Measurements from ENCODE around the gene COL15A1.

The COL15A1 gene

GRCh38 chr9:98903961-98904411 is 39.7 kb upstream of the COL15A1 start:
- TF ChIP-seq FOXP2 (optimal IDR thresholded peaks at IDR 0.05; ENCODE audit: borderline replicate concordance, extremely low read depth, extremely low read length, insufficient read depth) (no peak), POLR2AphosphoS5 (IDR thresholded peaks at IDR 0.05; ENCODE audit: low read depth, low read length) (no peak), REST (IDR thresholded peaks at IDR 0.05; ENCODE audit: insufficient read depth in 1 of 2, low read depth in 2 of 2, low read length in 2 of 2) (no peak), TAF1 (IDR thresholded peaks at IDR 0.05; ENCODE audit: borderline replicate concordance, insufficient read depth, low read length) (no peak), SIN3A (IDR thresholded peaks at IDR 0.05; ENCODE audit: borderline replicate concordance, insufficient read depth, low read length) (no peak)

GRCh38 chr9:98905015-98905414 is 38.7 kb upstream of the COL15A1 start:
- TF ChIP-seq POLR2AphosphoS5 (IDR thresholded peaks at IDR 0.05; ENCODE audit: low read depth, low read length) (no peak), REST (IDR thresholded peaks at IDR 0.05; ENCODE audit: insufficient read depth in 1 of 2, low read depth in 2 of 2, low read length in 2 of 2) (no peak), FOXP2 (optimal IDR thresholded peaks at IDR 0.05; ENCODE audit: borderline replicate concordance, extremely low read depth, extremely low read length, insufficient read depth) (no peak), TAF1 (IDR thresholded peaks at IDR 0.05; ENCODE audit: borderline replicate concordance, insufficient read depth, low read length) (no peak), SIN3A (IDR thresholded peaks at IDR 0.05; ENCODE audit: borderline replicate concordance, insufficient read depth, low read length) (no peak)

GRCh38 chr9:98906273-98907040 is 37.2 kb upstream of the COL15A1 start:
- TF ChIP-seq SIN3A (IDR thresholded peaks at IDR 0.05; ENCODE audit: borderline replicate concordance, insufficient read depth, low read length) = no peak
- TF ChIP-seq TAF1 (IDR thresholded peaks at IDR 0.05; ENCODE audit: borderline replicate concordance, insufficient read depth, low read length) = no peak
- no peak for TF ChIP-seq POLR2AphosphoS5 (IDR thresholded peaks at IDR 0.05; ENCODE audit: low read depth, low read length)
- TF ChIP-seq FOXP2 (optimal IDR thresholded peaks at IDR 0.05; ENCODE audit: borderline replicate concordance, extremely low read depth, extremely low read length, insufficient read depth) = no peak
- no peak for TF ChIP-seq REST (IDR thresholded peaks at IDR 0.05; ENCODE audit: insufficient read depth in 1 of 2, low read depth in 2 of 2, low read length in 2 of 2)

GRCh38 chr9:98907055-98907454 is 36.7 kb upstream of the COL15A1 start:
- no peak for TF ChIP-seq TAF1 (IDR thresholded peaks at IDR 0.05; ENCODE audit: borderline replicate concordance, insufficient read depth, low read length)
- TF ChIP-seq FOXP2 (optimal IDR thresholded peaks at IDR 0.05; ENCODE audit: borderline replicate concordance, extremely low read depth, extremely low read length, insufficient read depth) = no peak
- TF ChIP-seq REST (IDR thresholded peaks at IDR 0.05; ENCODE audit: insufficient read depth in 1 of 2, low read depth in 2 of 2, low read length in 2 of 2) = no peak
- no peak for TF ChIP-seq SIN3A (IDR thresholded peaks at IDR 0.05; ENCODE audit: borderline replicate concordance, insufficient read depth, low read length)
- TF ChIP-seq POLR2AphosphoS5 (IDR thresholded peaks at IDR 0.05; ENCODE audit: low read depth, low read length) = no peak
